Gastrocnemius medialis (tissue), 4 donors: ENCODE results near the gene GRID1. TPM values are rescaled to one million over a fixed set of nuclear protein-coding genes. Genes with fewer than 3 reads are reported as not detected.

Source experiments
- ATAC-seq, 2 donors: fragments of 150-250 bp; one replicate each; pipeline ENCODE4 v1.9.1; 2016
- DNase-seq, 2 donors: peaks; one replicate each; pipeline ENCODE4 v3.0.0-alpha.2; 2019
- H3K27ac ChIP-seq, 4 donors: fragments of 200-600 bp; sonication (generic); 1 replicate in 1 of 4; 2 replicates in 3 of 4; pipeline ENCODE4 v1.5.1; 2016 to 2018; ENCODE audit warnings: mild to moderate bottlenecking in 2 of 4, moderate library complexity in 1 of 4
- H3K27me3 ChIP-seq, 3 donors: fragments of 200-600 bp; sonication (generic) in 2 of 3; 1 replicate in 1 of 3; 2 replicates in 2 of 3; pipeline versions ENCODE4 v1.5.1 to v1.6.0; 2016 to 2019; ENCODE audit warnings: mild to moderate bottlenecking in 1 of 3, moderate library complexity in 1 of 3
- H3K36me3 ChIP-seq, 2 donors: fragments of 200-600 bp; sonication (generic) in 1 of 2; one replicate each; pipeline ENCODE4 v1.5.1; 2017 to 2018
- H3K4me1 ChIP-seq, 2 donors: fragments of 200-600 bp; sonication (generic) in 1 of 2; one replicate each; pipeline ENCODE4 v1.5.1; 2016 to 2017; ENCODE audit warnings: mild to moderate bottlenecking in 2 of 2
- H3K4me3 ChIP-seq, 4 donors: fragments of 200-600 bp; sonication (generic) in 3 of 4; 1 replicate in 1 of 4; 2 replicates in 3 of 4; pipeline ENCODE4 v1.5.1; 2016 to 2019; ENCODE audit warnings: mild to moderate bottlenecking in 2 of 4
- H3K9me3 ChIP-seq, 3 donors: fragments of 200-600 bp; sonication (generic) in 2 of 3; 1 replicate in 1 of 3; 2 replicates in 2 of 3; pipeline ENCODE4 v1.5.1; 2016 to 2019
- CTCF ChIP-seq, 5 experiments: fragments of 450-650 bp in 3 of 5; fragments of 200-600 bp in 2 of 5; sonication (generic) in 2 of 5; IDR thresholded peaks in 4 of 5; conservative IDR thresholded peaks in 1 of 5; 1 replicate in 4 of 5; 2 replicates in 1 of 5; pipeline ENCODE4 v1.5.1; 2016 to 2019; ENCODE audit warnings: antibody characterized with exemption in 5 of 5, mild to moderate bottlenecking in 3 of 5, moderate library complexity in 3 of 5
- POLR2A ChIP-seq, 2 donors: fragments of 450-650 bp; IDR thresholded peaks; one replicate each; pipeline ENCODE4 v1.6.1; 2017; ENCODE audit warnings: antibody characterized with exemption in 2 of 2, mild to moderate bottlenecking in 2 of 2, moderate library complexity in 2 of 2
- in situ Hi-C, 4 donors: fragments of 200-750 bp; cut with MboI; loops; one replicate each; pipeline versions ENCODE4 v1.15.0 to v1.8.0; 2017; ENCODE audit warnings: low sequenced_read_pairs in 4 of 4
- intact Hi-C: fragments of 100-400 bp; cut with DNase I; formaldehyde crosslinking; loops from one replicate; pipeline ENCODE4 v1.15.1; 2023; ENCODE audit warnings: low total_unique reads
- total RNA-seq, 4 donors: library from RNA; depleted of rRNA; stranded (reverse); fragments of >200 nt; gene quantifications; one replicate each; pipeline versions ENCODE4 v1.1.0 to v1.2.3, GENCODE V29; 2016

The GRID1 gene
- total RNA-seq, 4 donors from 2014 or later, result 0.17 to 1.4 (median 0.79) TPM

- Histone ChIP-seq H3K9me3 (no peaks in the 10 kb centered on the region), H3K27me3 (no peaks in the 10 kb centered on the region), H3K27ac (no peak overlapping the region), H3K36me3 (no peaks in the 10 kb centered on the region), H3K4me1 (no peaks in the 10 kb centered on the region), H3K4me3 (no peak overlapping the region)
- in situ Hi-C loops (no loop called here), intact Hi-C loops (no loop called here)
- DNase-seq, result no peak
- no peak for ATAC-seq
- TF ChIP-seq POLR2A (IDR thresholded peaks at IDR 0.05) (no peak), CTCF (IDR thresholded peaks at IDR 0.05 in 4 of 5, conservative IDR thresholded peaks at IDR 0.05 in 1 of 5) (no peak)
Measured at GRCh38 chr10:85623342-85623741, 743.3 kb downstream of the GRID1 start.

GRCh38 chr10:85622425-85622824 is 744.2 kb downstream of the GRID1 start:
- H3K4me1 ChIP-seq, result no peaks in the 10 kb centered on the region
- in situ Hi-C loops (no loop called here), intact Hi-C loops (no loop called here)
- H3K36me3 ChIP-seq, result no peaks in the 10 kb centered on the region
- no peak for TF ChIP-seq POLR2A (IDR thresholded peaks at IDR 0.05)
- no peak for TF ChIP-seq CTCF (IDR thresholded peaks at IDR 0.05 in 4 of 5, conservative IDR thresholded peaks at IDR 0.05 in 1 of 5)
- H3K9me3 ChIP-seq, result no peaks in the 10 kb centered on the region
- no peaks in the 10 kb centered on the region for H3K27me3 ChIP-seq
- no peak for DNase-seq
- ATAC-seq, result no peak
- no peak overlapping the region for H3K4me3 ChIP-seq
- H3K27ac ChIP-seq, result no peak overlapping the region

GRCh38 chr10:85621562-85621961 is 745.0 kb downstream of the GRID1 start:
- ATAC-seq, result no peak
- in situ Hi-C loops (no loop called here), intact Hi-C loops (no loop called here)
- H3K4me3 ChIP-seq, result no peak overlapping the region
- H3K4me1 ChIP-seq, result no peaks in the 10 kb centered on the region
- no peaks in the 10 kb centered on the region for H3K27me3 ChIP-seq
- H3K27ac ChIP-seq, result no peak overlapping the region
- DNase-seq, result no peak
- TF ChIP-seq POLR2A (IDR thresholded peaks at IDR 0.05) (no peak), CTCF (IDR thresholded peaks at IDR 0.05 in 4 of 5, conservative IDR thresholded peaks at IDR 0.05 in 1 of 5) (no peak)
- no peaks in the 10 kb centered on the region for H3K9me3 ChIP-seq
- no peaks in the 10 kb centered on the region for H3K36me3 ChIP-seq

- Histone ChIP-seq H3K27ac (no peak overlapping the region), H3K4me3 (no peak overlapping the region), H3K9me3 (no peaks in the 10 kb centered on the region), H3K4me1 (no peaks in the 10 kb centered on the region), H3K36me3 (no peaks in the 10 kb centered on the region), H3K27me3 (no peaks in the 10 kb centered on the region)
- in situ Hi-C loops (no loop called here), intact Hi-C loops (no loop called here)
- TF ChIP-seq POLR2A (IDR thresholded peaks at IDR 0.05) (no peak), CTCF (IDR thresholded peaks at IDR 0.05 in 4 of 5, conservative IDR thresholded peaks at IDR 0.05 in 1 of 5) (no peak)
- no peak for DNase-seq
- no peak for ATAC-seq
Measured at GRCh38 chr10:85620807-85621206, 745.8 kb downstream of the GRID1 start.

- DNase-seq, result no peak
- Histone ChIP-seq H3K27me3 (no peaks in the 10 kb centered on the region), H3K4me1 (no peaks in the 10 kb centered on the region), H3K36me3 (no peaks in the 10 kb centered on the region), H3K4me3 (no peak overlapping the region), H3K9me3 (no peaks in the 10 kb centered on the region), H3K27ac (no peak overlapping the region)
- in situ Hi-C loops, result no loop called here
- intact Hi-C loops, result no loop called here
- TF ChIP-seq POLR2A (IDR thresholded peaks at IDR 0.05) (no peak), CTCF (IDR thresholded peaks at IDR 0.05 in 4 of 5, conservative IDR thresholded peaks at IDR 0.05 in 1 of 5) (no peak)
- ATAC-seq, result no peak
Measured at GRCh38 chr10:85619832-85620231, 746.8 kb downstream of the GRID1 start.
